Prostate gland (tissue), 2 donors: ENCODE data around the gene FEN1. TPM values are rescaled to one million over a fixed set of nuclear protein-coding genes. Genes with fewer than 3 reads are reported as not detected.

Experiments
- DNase-seq: peaks from one replicate; pipeline ENCODE4 v3.0.0-alpha.2; 2019; ENCODE audit warnings: low spot score
- H3K27ac ChIP-seq, 2 donors: fragments of 200-600 bp; sonication (generic); 2 replicates each; pipeline ENCODE4 v1.5.1; 2017 to 2019
- H3K27me3 ChIP-seq: fragments of 200-600 bp; sonication (generic); replicated peaks from 2 replicates; pipeline ENCODE4 v1.5.1; 2019; ENCODE audit not compliant: insufficient read depth
- H3K36me3 ChIP-seq, 2 donors: fragments of 200-600 bp; sonication (generic); 1 replicate in 1 of 2; 2 replicates in 1 of 2; pipeline versions ENCODE4 v1.5.1 to v1.8.1; 2017 to 2019
- H3K4me1 ChIP-seq: fragments of 200-600 bp; sonication (generic); replicated peaks from 2 replicates; pipeline ENCODE4 v1.5.1; 2019
- H3K4me3 ChIP-seq, 2 donors: fragments of 200-600 bp; sonication (generic); 2 replicates each; pipeline ENCODE4 v1.5.1; 2017 to 2019
- H3K9me3 ChIP-seq: fragments of 200-600 bp; sonication (generic); 2 replicates; pipeline ENCODE4 v1.5.1; 2017
- CTCF ChIP-seq, 4 experiments: fragments of 200-600 bp in 2 of 4; fragments of 450-650 bp in 2 of 4; sonication (generic) in 2 of 4; IDR thresholded peaks; 1 replicate in 3 of 4; 2 replicates in 1 of 4; pipeline ENCODE4 v1.5.1; 2016 to 2019; ENCODE audit warnings: antibody characterized with exemption in 4 of 4, mild to moderate bottlenecking in 2 of 4, moderate library complexity in 2 of 4
- POLR2A ChIP-seq: fragments of 450-650 bp; IDR thresholded peaks from one replicate; pipeline ENCODE4 v1.6.1; 2016; ENCODE audit warnings: antibody characterized with exemption, mild to moderate bottlenecking
- POLR2AphosphoS5 ChIP-seq: sonication (generic); formaldehyde crosslinking; IDR thresholded peaks from one replicate; pipeline ENCODE4 v1.6.1; 2017; ENCODE audit warnings: antibody characterized with exemption
- WGBS: methylation state at CpG from one replicate; pipeline ENCODE4 v1.1.5; 2018; 5-methylcytosine and 5-hydroxymethylcytosine counted together
- intact Hi-C: fragments of 100-400 bp; cut with DNase I; formaldehyde crosslinking; loops from one replicate; pipeline ENCODE4 v1.14.2; 2022
- total RNA-seq, 2 donors: library from RNA; depleted of rRNA; stranded (reverse); fragments of >200 nt; gene quantifications; one replicate each; pipeline ENCODE4 v1.1.0, GENCODE V29; 2016

The FEN1 gene
- total RNA-seq, 2 donors from 2014 or later, result 12.8 to 18.4 TPM

- intact Hi-C loops, result no loop called here
- H3K27me3 ChIP-seq, result no peaks in the 10 kb centered on the region
- WGBS, result 85% methylated on average over 7 of the region's 7 CpGs
- H3K9me3 ChIP-seq, result no peaks in the 10 kb centered on the region
- peaks cover 0 to 2% of the 10 kb centered on the region in 2 donors for H3K36me3 ChIP-seq
- TF ChIP-seq CTCF (IDR thresholded peaks at IDR 0.05) (no peak), POLR2AphosphoS5 (no peak), POLR2A (no peak)
- DNase-seq, result no peak
- H3K4me1 ChIP-seq, result no peaks in the 10 kb centered on the region
- H3K27ac ChIP-seq, result no peak overlapping the region
- no peak overlapping the region for H3K4me3 ChIP-seq
These were observed 47.7 kb downstream of the FEN1 start for GRCh38 chr11:61840371-61840770.

- no peak for TF ChIP-seq POLR2A
- TF ChIP-seq CTCF (IDR thresholded peaks at IDR 0.05), result no peak
- TF ChIP-seq POLR2AphosphoS5, result no peak
- Histone ChIP-seq H3K27me3 (no peaks in the 10 kb centered on the region), H3K4me1 (no peaks in the 10 kb centered on the region), H3K9me3 (no peaks in the 10 kb centered on the region), H3K4me3 (no peak overlapping the region), H3K27ac (no peak overlapping the region), H3K36me3 (peaks cover 0 to 2% of the 10 kb centered on the region in 2 donors)
- 88% methylated on average over 12 of the region's 12 CpGs for WGBS
- DNase-seq, result no peak
- intact Hi-C loops, result no loop called here
These were observed 49.2 kb downstream of the FEN1 start for GRCh38 chr11:61841636-61842527.

- no peak for DNase-seq
- intact Hi-C loops, result no loop called here
- Histone ChIP-seq H3K4me3 (no peak overlapping the region), H3K27me3 (no peaks in the 10 kb centered on the region), H3K27ac (no peak overlapping the region), H3K9me3 (no peaks in the 10 kb centered on the region), H3K4me1 (no peaks in the 10 kb centered on the region), H3K36me3 (peaks cover 0 to 2% of the 10 kb centered on the region in 2 donors)
- 96% methylated on average over 7 of the region's 7 CpGs for WGBS
- TF ChIP-seq CTCF (IDR thresholded peaks at IDR 0.05) (no peak), POLR2AphosphoS5 (no peak), POLR2A (no peak)
These were observed 49.8 kb downstream of the FEN1 start for GRCh38 chr11:61842528-61842820.

GRCh38 chr11:61844909-61845565 is 52.3 kb downstream of the FEN1 start:
- TF ChIP-seq POLR2AphosphoS5 (no peak), POLR2A (no peak), CTCF (IDR thresholded peaks at IDR 0.05) (no peak)
- H3K27ac ChIP-seq, result no peak overlapping the region
- peaks cover 0 to 9% of the 10 kb centered on the region in 2 donors for H3K36me3 ChIP-seq
- 80% methylated on average over 16 of the region's 16 CpGs for whole genome bisulfite sequencing
- no peaks in the 10 kb centered on the region for H3K27me3 ChIP-seq
- no peaks in the 10 kb centered on the region for H3K9me3 ChIP-seq
- intact Hi-C loops, result no loop called here
- DNase-seq, result no peak
- no peaks in the 10 kb centered on the region for H3K4me1 ChIP-seq
- H3K4me3 ChIP-seq, result no peak overlapping the region
